Activated CD8-positive, alpha-beta memory T cell treated with anti-CD3 and anti-CD28 coated beads, Interleukin-2, amount 10 ng/mL, durations not matched to agents 7 days and 5 days (primary cell): ENCODE data around the gene NPM3. TPM values are rescaled to one million over a fixed set of nuclear protein-coding genes. Genes with fewer than 3 reads are reported as not detected.

ENCODE experiments used
- ATAC-seq: fragments of 150-1000 bp; cut with Tn5 transposase; one replicate; pipeline ENCODE4 v1.10.0; 2021; ENCODE audit warnings: moderate library complexity
- CTCF ChIA-PET: fragments of 350-600 bp; sonication (Branson Sonifier 250); formaldehyde crosslinking; loops from one replicate; lab custom pipeline; 2021; ENCODE audit warnings: antibody characterized with exemption; lab: Charles Lee
- DNase-seq: peaks from one replicate; pipeline ENCODE4 v3.0.0-alpha.2; 2020
- H3K27ac Mint-ChIP-seq: one replicate; pipeline ENCODE4 v1.8.0; 2021; ENCODE audit warnings: mild to moderate bottlenecking, mixed read lengths
- H3K27me3 Mint-ChIP-seq: one replicate; pipeline ENCODE4 v1.8.0; 2021; ENCODE audit warnings: mixed read lengths
- H3K36me3 Mint-ChIP-seq: one replicate; pipeline ENCODE4 v1.8.0; 2021; ENCODE audit warnings: mild to moderate bottlenecking, mixed read lengths
- H3K4me1 Mint-ChIP-seq: one replicate; pipeline ENCODE4 v1.8.0; 2021; ENCODE audit warnings: mixed read lengths
- H3K4me3 Mint-ChIP-seq: one replicate; pipeline ENCODE4 v1.8.0; 2021; ENCODE audit warnings: mild to moderate bottlenecking, moderate library complexity, mixed read lengths
- H3K9me3 Mint-ChIP-seq: one replicate; pipeline ENCODE4 v1.8.0; 2022; ENCODE audit warnings: low read depth, mixed read lengths
- total RNA-seq, 2 experiments: library from RNA; stranded (reverse); gene quantifications; one replicate each; pipeline ENCODE4 v1.2.3, GENCODE V29; 2021

Gene NPM3
- total RNA-seq, 2 experiments from 2014 or later: 46.1 to 75.4 TPM

- Mint-ChIP-seq H3K27ac (no peak overlapping the region), H3K9me3 (no peaks in the 10 kb centered on the region), H3K4me3 (no peak overlapping the region), H3K4me1 (peaks cover 41% of the 10 kb centered on the region), H3K27me3 (no peaks in the 10 kb centered on the region), H3K36me3 (peaks cover 34% of the 10 kb centered on the region)
- ATAC-seq (no peak), DNase-seq (no peak)
- CTCF ChIA-PET: interaction anchor here (5.5 to 9.0 kb wide), 2 partner anchors 55 to 182 kb away, joined by 21 to 198 read pairs; no protein-coding TSS in a partner anchor
Measured at GRCh38 chr10:101785801-101786200, 2.6 kb upstream of the NPM3 start.

- no peaks in the 10 kb centered on the region for H3K27me3 Mint-ChIP-seq
Measured at GRCh38 chr10:101784558-101784957, 1.3 kb upstream of the NPM3 start.

GRCh38 chr10:101783736-101784118 lies 481 bp upstream of the NPM3 start:
- Mint-ChIP-seq H3K9me3 (no peaks in the 10 kb centered on the region), H3K4me1 (peaks cover 54% of the 10 kb centered on the region), H3K36me3 (peaks cover 24% of the 10 kb centered on the region), H3K27me3 (peaks cover 5% of the 10 kb centered on the region), H3K27ac (peak overlapping the region; percentile 96), H3K4me3 (peak overlapping the region; percentile 94)
- ATAC-seq (no peak), DNase-seq (no peak)
- CTCF ChIA-PET: interaction anchor here (0.9 to 9.0 kb wide), 14 partner anchors 9 to 570 kb away, joined by 3 to 198 read pairs (median 5); partner anchors contain the start of genes DPCD, OGA and POLL

More at GRCh38 chr10:101784558-101784957, 1.3 kb upstream of the NPM3 start:
- Mint-ChIP-seq H3K27ac (peak overlapping the region; percentile 96), H3K36me3 (peaks cover 30% of the 10 kb centered on the region), H3K4me3 (peak overlapping the region; percentile 94), H3K9me3 (no peaks in the 10 kb centered on the region), H3K4me1 (peaks cover 47% of the 10 kb centered on the region)
- CTCF ChIA-PET: interaction anchor here (1.2 to 9.0 kb wide), 8 partner anchors 10 to 571 kb away, joined by 3 to 198 read pairs (median 6); no protein-coding TSS in a partner anchor
- ATAC-seq (no peak), DNase-seq (no peak)

- peaks cover 17% of the 10 kb centered on the region for H3K36me3 Mint-ChIP-seq
- CTCF ChIA-PET: interaction anchor here (0.9 to 9.0 kb wide), 16 partner anchors 8 to 735 kb away, joined by 3 to 198 read pairs (median 4); partner anchors contain the start of genes DPCD, OGA and POLL
- DNase-seq (peak; percentile 38), ATAC-seq (no peak)
- H3K27me3 Mint-ChIP-seq: peaks cover 18% of the 10 kb centered on the region
- peaks cover 52% of the 10 kb centered on the region for H3K4me1 Mint-ChIP-seq
- no peaks in the 10 kb centered on the region for H3K9me3 Mint-ChIP-seq
- H3K4me3 Mint-ChIP-seq: peak overlapping the region; percentile 94
- peak overlapping the region; percentile 96 for H3K27ac Mint-ChIP-seq
Measured at GRCh38 chr10:101781984-101782810, 1.0 kb downstream of the NPM3 start.

- Mint-ChIP-seq H3K27me3 (peaks cover 24% of the 10 kb centered on the region), H3K9me3 (no peaks in the 10 kb centered on the region), H3K4me3 (peak overlapping the region; percentile 94), H3K36me3 (peaks cover 16% of the 10 kb centered on the region), H3K27ac (peak overlapping the region; percentile 42), H3K4me1 (peaks cover 51% of the 10 kb centered on the region)
- DNase-seq (no peak), ATAC-seq (no peak)
- CTCF ChIA-PET: interaction anchor here (0.6 to 9.0 kb wide), 43 partner anchors 8 to 1100 kb away, joined by 3 to 198 read pairs (median 4); partner anchors contain the start of genes DPCD, OGA and POLL
Measured at GRCh38 chr10:101781655-101781983, 1.6 kb downstream of the NPM3 start.

GRCh38 chr10:101780818-101781654 lies 2.2 kb downstream of the NPM3 start:
- peaks cover 26% of the 10 kb centered on the region for H3K27me3 Mint-ChIP-seq
- no peaks in the 10 kb centered on the region for H3K9me3 Mint-ChIP-seq
- H3K36me3 Mint-ChIP-seq: peaks cover 14% of the 10 kb centered on the region
- no peak overlapping the region for H3K27ac Mint-ChIP-seq
- peak; percentile 54 for ATAC-seq
- peak; percentile 79 for DNase-seq
- peaks cover 51% of the 10 kb centered on the region for H3K4me1 Mint-ChIP-seq
- CTCF ChIA-PET: interaction anchor here (0.6 to 9.0 kb wide), 45 partner anchors 9 to 1101 kb away, joined by 3 to 198 read pairs (median 4); partner anchors contain the start of genes DPCD, OGA and POLL
- no peak overlapping the region for H3K4me3 Mint-ChIP-seq

- Mint-ChIP-seq H3K4me1 (peaks cover 51% of the 10 kb centered on the region), H3K27me3 (peaks cover 27% of the 10 kb centered on the region), H3K36me3 (peaks cover 6% of the 10 kb centered on the region), H3K4me3 (peak overlapping the region; percentile 49), H3K9me3 (no peaks in the 10 kb centered on the region), H3K27ac (no peak overlapping the region)
- ATAC-seq (no peak), DNase-seq (no peak)
- CTCF ChIA-PET: interaction anchor here (1.1 to 9.0 kb wide), 16 partner anchors 8 to 566 kb away, joined by 3 to 198 read pairs (median 8); partner anchors contain the start of genes DPCD and POLL
Measured at GRCh38 chr10:101780187-101780817, 2.9 kb downstream of the NPM3 start.

- H3K27ac Mint-ChIP-seq: no peak overlapping the region
- peaks cover 6% of the 10 kb centered on the region for H3K36me3 Mint-ChIP-seq
- H3K4me3 Mint-ChIP-seq: peak overlapping the region; percentile 49
- ATAC-seq (peak; percentile 65), DNase-seq (peak; percentile 87)
- H3K4me1 Mint-ChIP-seq: peaks cover 52% of the 10 kb centered on the region
- H3K9me3 Mint-ChIP-seq: no peaks in the 10 kb centered on the region
- H3K27me3 Mint-ChIP-seq: peaks cover 33% of the 10 kb centered on the region
- CTCF ChIA-PET: interaction anchor here (1.0 to 9.0 kb wide), 8 partner anchors 8 to 175 kb away, joined by 3 to 198 read pairs (median 4); partner anchors contain the start of gene FBXW4
Measured at GRCh38 chr10:101779544-101780186, 3.6 kb downstream of the NPM3 start.

- Mint-ChIP-seq H3K27ac (peak overlapping the region; percentile 18), H3K4me1 (peaks cover 45% of the 10 kb centered on the region), H3K27me3 (peaks cover 40% of the 10 kb centered on the region), H3K36me3 (peaks cover 2% of the 10 kb centered on the region), H3K4me3 (peak overlapping the region; percentile 49), H3K9me3 (no peaks in the 10 kb centered on the region)
- DNase-seq (peak; percentile 45), ATAC-seq (no peak)
- CTCF ChIA-PET: interaction anchor here (1.0 to 9.0 kb wide), 8 partner anchors 10 to 565 kb away, joined by 3 to 198 read pairs (median 4); partner anchors contain the start of gene FBXW4
Measured at GRCh38 chr10:101778781-101779543, 4.3 kb downstream of the NPM3 start.

- H3K4me3 Mint-ChIP-seq: no peak overlapping the region
- H3K36me3 Mint-ChIP-seq: peaks cover 2% of the 10 kb centered on the region
- H3K9me3 Mint-ChIP-seq: no peaks in the 10 kb centered on the region
- DNase-seq (peak; percentile 40), ATAC-seq (no peak)
- peaks cover 41% of the 10 kb centered on the region for H3K4me1 Mint-ChIP-seq
- H3K27me3 Mint-ChIP-seq: peaks cover 47% of the 10 kb centered on the region
- CTCF ChIA-PET: interaction anchor here (1.0 to 9.0 kb wide), 8 partner anchors 10 to 564 kb away, joined by 3 to 198 read pairs (median 4); partner anchors contain the start of gene FBXW4
- no peak overlapping the region for H3K27ac Mint-ChIP-seq
Measured at GRCh38 chr10:101778151-101778780, 5.0 kb downstream of the NPM3 start.

GRCh38 chr10:101777619-101778145 lies 5.6 kb downstream of the NPM3 start:
- H3K27ac Mint-ChIP-seq: no peak overlapping the region
- no peak for DNase-seq
- peaks cover 53% of the 10 kb centered on the region for H3K27me3 Mint-ChIP-seq
- no peak for ATAC-seq
- peaks cover 2% of the 10 kb centered on the region for H3K36me3 Mint-ChIP-seq
- CTCF ChIA-PET: interaction anchor here (9.0 kb wide), 1 partner anchor 173 kb away, joined by 198 read pairs; no protein-coding TSS in a partner anchor
- H3K4me3 Mint-ChIP-seq: no peak overlapping the region
- H3K4me1 Mint-ChIP-seq: peaks cover 35% of the 10 kb centered on the region
- H3K9me3 Mint-ChIP-seq: no peaks in the 10 kb centered on the region
